Umbilical cord (tissue), 2 donors: ENCODE measurements around the gene NCCRP1. TPM values are rescaled to one million over a fixed set of nuclear protein-coding genes. Genes with fewer than 3 reads are reported as not detected.

ENCODE experiments used
- DNase-seq: peaks from one replicate; pipeline ENCODE4 v3.0.0-alpha.2; 2015; ENCODE audit warnings: low spot score
- total RNA-seq: library from RNA; depleted of rRNA; stranded (reverse); fragments of >200 nt; gene quantifications from one replicate; pipeline ENCODE4 v1.2.3, GENCODE V29; 2014; ENCODE audit warnings: low replicate concordance; ENCODE audit not compliant: insufficient read depth

NCCRP1 gene, protein sequence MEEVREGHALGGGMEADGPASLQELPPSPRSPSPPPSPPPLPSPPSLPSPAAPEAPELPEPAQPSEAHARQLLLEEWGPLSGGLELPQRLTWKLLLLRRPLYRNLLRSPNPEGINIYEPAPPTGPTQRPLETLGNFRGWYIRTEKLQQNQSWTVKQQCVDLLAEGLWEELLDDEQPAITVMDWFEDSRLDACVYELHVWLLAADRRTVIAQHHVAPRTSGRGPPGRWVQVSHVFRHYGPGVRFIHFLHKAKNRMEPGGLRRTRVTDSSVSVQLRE
- 1.4 TPM for total RNA-seq

- no peak for DNase-seq
Observed at GRCh38 chr19:39196860-39197562, at the start of gene NCCRP1. NCCRP1 (plus strand) TSS chr19:39196964; CDS start chr19:39196983, 19 bp downstream.

DNA sequence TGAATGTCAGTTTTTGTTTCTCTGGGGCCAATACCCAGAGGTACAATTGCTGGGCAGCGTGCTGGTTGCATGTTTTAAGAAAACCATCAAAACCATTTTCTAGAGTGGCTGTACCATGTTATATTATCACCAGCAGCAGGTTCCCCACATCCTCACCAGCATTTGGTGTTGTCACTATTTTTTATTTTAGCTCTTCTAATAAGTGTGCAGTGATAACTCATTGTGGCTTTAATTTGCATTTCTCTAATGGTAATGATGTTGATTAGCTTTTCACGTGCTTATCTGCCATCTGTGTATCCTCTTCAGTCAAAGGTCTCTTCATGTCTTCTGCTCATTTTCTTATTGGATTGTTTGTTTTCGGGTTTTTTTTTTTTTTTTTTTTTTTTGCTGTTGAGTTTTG is 49.3 kb upstream of the NCCRP1 start:
- no peak for DNase-seq

DNA sequence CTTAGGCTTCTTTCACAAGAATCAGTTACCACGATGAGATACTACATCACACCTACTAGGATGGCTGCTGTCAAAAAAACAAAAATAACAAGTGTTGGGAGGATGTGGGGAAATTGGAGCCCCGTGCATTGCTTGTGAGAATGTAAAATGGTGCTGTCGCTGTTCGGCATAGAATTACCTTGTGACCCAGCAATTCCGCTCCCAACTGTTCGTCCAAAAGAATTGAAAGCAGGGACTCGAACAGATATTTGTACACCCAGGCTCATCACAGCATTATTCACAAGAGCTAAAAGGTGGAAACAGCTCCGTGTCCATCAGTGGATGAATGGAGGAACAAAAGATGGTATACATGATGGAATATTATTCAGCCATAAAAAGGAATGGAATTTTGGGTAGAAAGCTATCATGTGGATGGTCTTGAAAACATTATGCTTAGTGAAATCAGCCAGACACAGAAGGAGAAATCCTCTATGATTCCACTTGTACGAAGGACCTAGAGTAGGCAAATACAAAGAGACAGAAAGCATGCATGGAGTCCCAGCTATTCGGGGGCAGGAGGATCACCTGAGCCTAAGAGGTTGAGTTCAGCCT is 47.7 kb upstream of the NCCRP1 start:
- DNase-seq = no peak

- no peak for DNase-seq
Observed at GRCh38 chr19:39150235-39150634, 46.5 kb upstream of the NCCRP1 start.

GRCh38 chr19:39150807-39151600 is 45.8 kb upstream of the NCCRP1 start:
- no peak for DNase-seq

GRCh38 chr19:39152066-39152465 is 44.7 kb upstream of the NCCRP1 start:
- no peak for DNase-seq

DNA sequence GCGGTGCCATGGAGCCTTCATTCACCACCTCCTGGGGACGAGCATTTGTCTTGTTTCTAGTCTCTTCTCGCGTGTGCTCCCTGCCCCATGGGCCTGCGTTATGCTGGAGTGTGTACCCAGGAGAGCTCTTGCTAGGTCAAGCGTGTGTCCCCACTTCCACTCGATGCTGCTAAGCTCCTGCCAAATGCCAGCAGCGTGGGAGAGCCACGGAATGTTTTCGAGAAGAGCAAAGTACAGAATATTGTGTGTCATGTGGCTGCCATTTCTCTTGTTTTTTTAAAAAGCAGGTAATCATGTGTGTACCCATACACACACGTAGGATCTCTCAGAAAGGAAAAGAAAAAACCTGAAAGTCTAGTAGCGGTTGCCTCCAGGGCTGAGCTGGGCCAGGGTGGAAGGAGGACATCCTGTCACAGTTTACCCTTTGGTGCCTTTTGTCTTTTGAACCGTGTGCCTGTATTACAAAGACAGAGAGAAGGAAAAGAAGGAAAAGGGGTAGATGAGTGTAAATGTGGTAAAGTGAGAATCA is 42.6 kb upstream of the NCCRP1 start:
- peak; percentile 61 for DNase-seq

GRCh38 chr19:39154629-39155100 is 42.1 kb upstream of the NCCRP1 start:
- DNase-seq = peak; percentile 62

DNA sequence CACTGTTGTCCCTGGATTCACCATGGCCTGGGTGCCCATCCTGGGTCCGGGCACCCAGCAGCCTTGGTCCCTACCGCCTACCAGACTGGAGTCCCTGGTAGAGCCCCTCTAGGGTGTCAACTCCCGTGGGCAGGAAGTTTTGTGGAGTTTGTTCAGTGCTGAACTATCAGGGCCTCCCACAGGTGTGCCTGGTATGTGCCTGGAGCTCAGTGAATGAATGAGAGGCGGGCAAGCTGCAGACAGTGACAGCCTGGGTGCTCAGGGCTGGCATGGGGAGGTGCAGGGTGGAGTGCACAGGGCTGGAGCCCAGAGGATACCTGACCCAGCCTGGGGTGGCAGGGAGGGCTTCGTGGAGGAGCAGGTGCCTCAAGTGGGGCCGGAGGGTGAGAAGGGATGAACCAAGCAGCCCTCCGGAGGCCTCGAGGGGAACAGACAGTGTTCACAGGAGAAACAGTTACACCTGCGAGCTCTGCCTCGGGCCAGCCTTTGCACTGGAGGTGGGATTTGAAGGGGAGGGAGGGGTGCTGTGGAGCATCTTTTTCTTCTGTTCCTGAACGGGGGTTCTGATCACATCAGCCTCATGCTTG is 41.6 kb upstream of the NCCRP1 start:
- no peak for DNase-seq

- no peak for DNase-seq
Observed at GRCh38 chr19:39155741-39156140, 41.0 kb upstream of the NCCRP1 start.

DNA sequence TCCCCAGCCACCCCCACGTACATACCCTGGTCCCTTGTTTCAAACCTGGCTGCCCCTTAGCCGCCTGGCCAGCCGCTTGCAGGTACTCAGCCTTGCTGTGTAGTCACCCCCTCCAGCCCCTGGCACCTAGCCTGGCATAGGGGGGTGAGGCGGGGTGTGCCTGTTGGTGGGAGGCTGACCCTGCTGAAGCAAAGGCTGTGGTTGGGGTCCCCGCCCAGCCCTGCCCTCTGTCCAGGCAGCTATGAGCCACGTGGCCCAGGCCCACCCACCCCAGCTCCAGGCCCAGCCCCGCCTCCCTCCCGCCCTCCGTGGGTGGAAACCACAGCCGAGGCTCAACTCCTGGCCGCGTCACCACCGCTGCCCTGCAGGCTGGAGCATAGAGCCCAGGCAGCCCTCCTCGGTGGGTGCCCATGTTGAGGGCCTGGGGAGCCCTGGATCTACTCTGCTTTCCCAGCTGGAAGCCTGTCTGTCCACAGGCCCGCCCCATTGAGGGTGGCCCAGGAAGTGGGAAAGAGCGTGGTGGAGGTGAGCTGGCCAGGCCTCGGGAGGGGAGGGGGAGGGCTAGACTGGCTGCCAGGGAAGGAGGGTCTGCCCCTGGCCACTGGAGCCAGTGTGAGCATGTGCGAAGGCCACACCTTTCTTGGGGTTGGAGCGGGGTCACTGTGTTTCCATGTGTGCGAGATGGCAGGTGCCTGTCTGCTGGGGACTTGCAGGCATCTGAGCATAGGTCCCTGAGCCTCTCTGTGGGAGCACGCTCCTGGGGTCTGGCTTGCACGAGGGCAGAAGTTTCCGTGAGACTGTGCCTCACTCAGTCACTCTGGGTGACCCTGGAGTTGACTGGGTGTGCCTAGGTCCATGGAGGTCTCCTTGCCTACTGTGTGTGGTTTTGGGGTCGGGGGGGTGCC is 40.2 kb upstream of the NCCRP1 start:
- DNase-seq = peak; percentile 38

DNA sequence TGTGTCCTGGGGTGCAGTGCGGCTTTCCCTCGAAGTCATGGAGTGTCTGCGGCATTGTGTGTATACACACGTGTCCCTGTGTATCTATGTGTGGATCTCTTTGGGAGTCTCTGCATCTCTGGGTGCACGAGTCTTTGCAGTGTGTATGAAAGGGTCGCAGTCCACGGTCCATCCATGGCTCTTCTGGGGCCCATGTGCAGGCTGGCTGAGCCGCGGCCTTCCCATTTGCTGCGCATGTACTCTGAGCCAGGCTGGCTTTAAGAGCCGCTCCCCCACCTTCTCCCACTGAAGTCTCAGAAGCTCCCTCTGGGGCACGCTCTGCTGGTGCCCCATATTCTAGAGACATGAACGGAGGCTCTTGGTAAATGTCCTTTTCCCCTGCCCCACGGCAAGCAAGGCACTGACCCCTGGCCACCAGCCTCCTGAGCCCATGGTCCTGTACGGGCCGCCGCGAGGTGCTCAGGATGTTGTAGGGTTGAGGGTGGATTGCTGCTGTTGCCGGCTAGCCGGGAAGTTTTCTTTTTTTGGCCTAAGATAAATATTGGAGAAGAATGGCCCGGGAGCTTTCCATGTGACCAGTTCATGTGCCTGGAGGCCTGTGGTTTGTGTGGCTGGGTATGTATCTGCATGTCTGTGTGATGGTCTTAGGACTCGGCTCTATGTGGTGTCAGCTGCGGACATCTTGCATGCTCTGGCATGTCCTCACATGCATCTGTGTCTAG is 39.3 kb upstream of the NCCRP1 start:
- no peak for DNase-seq

- no peak for DNase-seq
Observed at GRCh38 chr19:39157997-39158389, 38.8 kb upstream of the NCCRP1 start.

GRCh38 chr19:39158646-39159260 is 38.0 kb upstream of the NCCRP1 start:
- no peak for DNase-seq

DNA sequence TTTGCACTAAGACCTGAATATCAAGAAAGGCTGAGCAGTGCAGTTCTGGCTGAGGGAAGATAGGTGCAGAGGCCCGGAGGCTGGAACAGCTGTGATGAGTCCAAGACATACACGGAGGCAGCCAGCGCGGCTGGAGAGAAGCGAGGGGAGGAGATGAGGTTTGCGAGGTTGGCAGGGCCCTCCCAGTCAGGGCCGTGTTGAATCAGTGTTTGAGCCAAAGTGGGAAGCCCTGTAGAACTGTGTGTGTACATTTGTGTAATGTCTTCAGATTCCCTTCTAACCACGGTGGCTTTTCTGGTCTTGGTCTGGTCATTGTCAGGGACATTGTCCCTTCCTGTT is 36.3 kb upstream of the NCCRP1 start:
- peak; percentile 92 for DNase-seq

DNA sequence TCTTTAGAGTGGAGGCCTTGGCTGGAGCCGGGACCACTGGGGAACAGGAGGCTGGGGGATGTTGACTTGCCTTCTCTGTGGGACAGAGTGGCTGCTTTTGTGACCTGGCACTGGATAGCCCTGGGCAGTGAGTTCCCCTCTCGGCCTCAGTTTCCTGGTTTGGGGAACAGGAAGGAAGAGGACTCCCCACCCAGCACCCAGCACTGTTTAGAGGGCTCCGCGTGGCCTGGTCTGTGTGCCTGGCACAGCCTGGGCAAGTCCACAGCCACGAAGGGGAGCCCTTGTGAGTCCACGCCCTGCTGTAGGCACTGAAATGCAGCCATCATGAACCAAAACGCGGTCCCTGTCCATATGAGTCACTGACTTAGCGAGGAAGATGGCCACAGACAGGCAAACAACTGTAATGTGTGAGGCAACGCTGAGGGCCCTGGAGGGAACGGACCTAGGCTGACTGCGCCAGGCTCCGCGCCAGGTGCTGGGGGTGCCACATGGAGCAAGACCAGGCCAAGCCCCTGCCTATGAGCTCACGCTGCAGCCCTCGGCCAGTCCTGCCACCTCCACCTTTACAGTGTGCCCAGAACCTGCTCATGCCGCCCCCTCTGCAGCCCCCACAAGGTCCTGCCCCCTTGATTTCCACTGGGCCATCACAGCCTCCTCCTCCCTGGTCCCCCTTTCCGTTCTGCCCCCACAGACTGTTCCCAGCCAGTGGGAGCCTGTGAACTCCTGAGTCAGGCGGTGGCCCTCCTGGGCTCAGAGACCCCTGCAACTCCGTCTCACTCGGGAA is 35.7 kb upstream of the NCCRP1 start:
- no peak for DNase-seq

- no peak for DNase-seq
Observed at GRCh38 chr19:39162441-39163043, 34.2 kb upstream of the NCCRP1 start.

- DNase-seq = no peak
Observed at GRCh38 chr19:39163621-39164020, 33.1 kb upstream of the NCCRP1 start.
